GM21367 (cell line): ENCODE measurements around the gene DLGAP1.
A peak's percentile ranks its signal among the peaks of the same experiment; 100 is the strongest.
"Not testable (repeated sequence)": the region's sequence is repeated elsewhere in the genome, so short reads cannot be mapped to it uniquely, and the experiment has no call there.

Experiments
- ATAC-seq: cut with Tn5 transposase; IDR thresholded peaks from one replicate; pipeline ENCODE4 v1.9.1; 2021; ENCODE audit not compliant: unreplicated experiment

DLGAP1 gene

GRCh38 chr18:3616142-3616541 lies 839.0 kb downstream of the DLGAP1 start:
- no peak for ATAC-seq

- no peak for ATAC-seq
Observed at GRCh38 chr18:3615374-3615985, 839.6 kb downstream of the DLGAP1 start.

GRCh38 chr18:3612315-3612714 lies 842.8 kb downstream of the DLGAP1 start:
- ATAC-seq: no peak

- no peak for ATAC-seq
Observed at GRCh38 chr18:3611313-3612090, 843.6 kb downstream of the DLGAP1 start.

GRCh38 chr18:3610813-3611212 lies 844.3 kb downstream of the DLGAP1 start:
- no peak for ATAC-seq

- ATAC-seq: no peak
Observed at GRCh38 chr18:3610188-3610708, 844.9 kb downstream of the DLGAP1 start.

DNA sequence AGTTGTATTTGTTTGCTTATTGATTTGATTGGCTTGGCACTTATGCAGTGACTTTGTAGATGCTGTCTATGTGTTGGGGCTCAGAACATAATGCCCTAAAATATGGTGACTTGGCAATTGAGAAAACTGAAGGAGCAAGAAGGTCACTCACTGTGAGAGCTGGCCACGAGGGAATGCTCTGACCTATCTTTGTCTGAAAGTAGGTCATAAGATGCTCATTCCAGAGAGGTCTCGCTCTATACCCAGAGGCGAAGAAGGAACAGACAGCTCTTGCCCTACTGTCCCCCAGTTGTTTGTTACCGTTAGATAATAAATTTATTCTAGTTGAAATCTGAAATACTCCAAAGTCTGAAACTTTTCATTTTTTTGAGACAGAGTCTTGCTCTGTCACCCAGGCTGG lies 846.6 kb downstream of the DLGAP1 start:
- ATAC-seq: no peak

DNA sequence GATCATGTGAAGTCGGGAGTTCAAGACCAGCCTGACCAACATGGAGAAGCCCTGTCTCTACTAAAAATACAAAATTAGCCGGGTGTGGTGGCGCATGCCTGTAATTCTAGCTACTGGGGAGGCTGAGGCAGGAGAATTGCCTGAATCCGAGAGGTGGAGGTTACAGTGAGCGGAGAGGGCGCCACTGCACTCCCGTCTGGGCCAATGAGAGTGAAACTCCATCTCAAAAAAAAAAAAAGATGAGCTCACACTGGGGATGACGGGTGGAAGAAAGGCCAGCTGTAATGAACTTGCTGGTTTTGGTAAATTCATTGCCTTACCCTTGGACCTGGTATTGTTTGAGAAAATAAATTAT lies 847.0 kb downstream of the DLGAP1 start:
- not testable (repeated sequence) for ATAC-seq

DNA sequence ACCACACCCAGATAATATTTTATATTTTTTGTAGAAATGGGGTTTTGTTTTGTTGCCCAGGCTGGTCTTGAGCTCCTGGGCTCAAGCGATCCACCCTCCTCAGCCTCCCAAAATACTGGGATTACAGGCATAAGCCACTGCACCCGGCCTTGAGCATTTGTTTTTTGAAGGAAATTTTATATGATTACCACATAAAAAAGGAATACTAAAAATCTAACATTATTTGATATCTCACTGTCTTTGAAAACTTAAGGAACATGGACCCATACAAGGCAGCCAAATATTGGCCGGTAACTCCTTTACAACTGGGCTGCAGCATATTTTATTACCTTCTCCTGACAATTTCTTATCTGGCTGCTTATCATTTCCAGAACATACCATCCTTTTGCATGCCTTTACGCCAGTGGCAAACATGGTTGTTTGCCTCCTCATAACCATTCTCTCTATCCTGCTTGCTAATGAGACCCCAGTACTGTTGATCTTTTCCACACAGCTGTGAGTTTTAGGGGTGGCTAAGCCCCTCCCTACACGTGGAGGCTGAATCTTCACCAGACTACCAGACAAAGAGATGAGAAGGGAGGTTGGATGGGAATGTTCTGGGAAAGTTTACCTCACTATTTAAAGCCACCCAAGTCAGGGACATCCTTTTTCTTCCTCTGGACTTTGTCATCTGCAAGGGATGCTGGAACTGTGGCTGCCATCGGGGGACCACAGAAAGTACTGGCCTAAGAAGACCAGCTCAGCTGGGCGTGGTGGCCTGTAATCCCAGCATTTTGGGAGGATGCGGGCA lies 847.6 kb downstream of the DLGAP1 start:
- ATAC-seq: no peak

DNA sequence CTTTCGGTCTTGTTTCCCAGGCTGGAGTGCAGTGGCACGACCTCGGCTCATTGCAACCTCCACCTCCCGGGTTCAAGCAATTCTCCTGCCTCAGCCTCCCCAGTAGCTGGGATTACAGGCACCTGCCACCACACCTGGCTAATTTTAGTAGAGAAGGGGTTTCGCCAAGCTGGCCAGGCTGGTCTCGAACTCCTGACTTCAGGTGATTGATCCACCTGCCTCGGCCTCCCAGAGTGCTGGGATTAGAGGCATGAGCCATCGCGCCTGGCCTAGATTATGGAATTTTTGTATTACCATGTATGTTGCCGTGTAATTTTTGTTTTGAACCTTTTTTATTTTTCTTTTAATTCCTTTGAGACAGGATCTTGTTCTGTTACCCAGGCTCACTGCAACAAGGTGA lies 848.2 kb downstream of the DLGAP1 start:
- ATAC-seq: not testable (repeated sequence)

GRCh38 chr18:3605954-3606443 lies 849.1 kb downstream of the DLGAP1 start:
- no peak for ATAC-seq

DNA sequence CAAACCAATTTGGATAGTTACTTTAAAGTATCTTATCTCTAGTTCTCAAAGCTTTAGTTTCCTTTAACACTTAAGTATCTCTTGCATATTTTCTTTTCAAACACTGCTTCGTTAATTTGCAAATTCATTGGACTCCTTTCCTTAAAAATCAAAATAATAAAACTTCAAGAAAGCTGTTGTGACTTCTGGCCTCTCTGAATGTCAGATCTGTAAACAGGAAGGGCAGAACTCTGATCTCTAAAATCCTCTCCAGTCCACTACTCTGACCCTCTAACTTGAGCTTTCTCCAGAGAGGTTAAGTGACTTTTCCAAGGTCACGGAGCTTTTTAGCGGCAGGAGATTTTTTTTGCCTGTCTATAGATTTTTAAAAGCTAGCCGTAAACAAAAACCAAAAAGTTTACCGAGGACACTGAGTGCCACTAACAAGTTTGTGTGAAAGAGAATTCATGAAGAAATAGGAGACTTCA lies 849.6 kb downstream of the DLGAP1 start:
- ATAC-seq: no peak

DNA sequence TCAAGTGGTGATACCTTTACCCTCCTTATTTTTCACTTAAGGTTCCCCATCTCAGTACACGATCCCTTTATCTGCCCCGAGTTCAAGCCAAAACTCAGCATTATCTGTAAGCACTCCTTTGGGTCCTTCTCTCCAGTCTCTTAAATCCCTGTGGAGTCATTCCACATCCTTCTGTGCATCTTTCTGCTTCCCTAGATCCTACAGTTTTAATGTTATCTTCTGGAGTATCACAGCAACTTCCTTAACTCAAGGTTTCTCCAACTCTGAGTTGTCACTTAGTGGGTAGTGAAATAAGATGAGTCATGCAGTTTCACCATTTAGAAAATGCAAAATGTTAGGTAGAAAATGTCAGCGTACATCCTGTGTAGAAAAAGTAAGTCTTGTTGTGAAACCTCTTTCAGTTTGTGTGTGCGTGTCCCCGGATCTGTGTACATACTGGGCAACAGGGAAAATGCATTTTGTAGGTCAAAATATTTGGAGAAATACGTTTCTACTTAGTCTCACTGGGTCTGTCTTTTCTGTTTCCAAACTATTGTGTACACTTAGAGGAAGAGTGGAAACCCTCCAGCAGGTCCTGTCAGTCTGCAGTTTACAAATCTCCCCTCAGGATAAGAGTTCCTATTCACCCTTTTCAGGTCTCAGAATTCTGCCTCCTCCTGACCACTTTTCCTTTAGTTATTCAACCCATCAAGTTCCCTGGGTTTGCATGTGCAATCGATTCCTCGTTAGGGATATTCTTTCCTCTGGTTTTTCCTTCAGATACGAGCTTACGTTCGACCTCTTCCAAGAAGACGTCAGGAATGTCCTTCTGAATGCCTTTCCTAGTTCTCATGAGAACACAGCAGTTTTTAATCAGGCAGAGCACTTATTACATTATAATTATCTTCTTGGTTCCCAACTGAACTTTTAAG lies 850.4 kb downstream of the DLGAP1 start:
- peak; percentile 86 for ATAC-seq

DNA sequence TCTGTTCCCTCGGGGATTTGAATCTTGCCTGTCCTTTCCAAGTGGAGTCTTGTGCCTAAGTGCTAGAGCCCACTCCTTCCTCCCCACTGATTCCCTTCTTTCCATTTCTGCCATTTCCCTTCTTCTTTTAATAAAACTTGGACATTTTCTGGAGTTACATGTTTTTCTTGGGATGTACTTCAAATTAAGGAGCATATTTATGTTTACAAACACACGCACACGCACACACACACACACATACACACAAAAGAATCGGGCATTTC lies 850.9 kb downstream of the DLGAP1 start:
- no peak for ATAC-seq

DNA sequence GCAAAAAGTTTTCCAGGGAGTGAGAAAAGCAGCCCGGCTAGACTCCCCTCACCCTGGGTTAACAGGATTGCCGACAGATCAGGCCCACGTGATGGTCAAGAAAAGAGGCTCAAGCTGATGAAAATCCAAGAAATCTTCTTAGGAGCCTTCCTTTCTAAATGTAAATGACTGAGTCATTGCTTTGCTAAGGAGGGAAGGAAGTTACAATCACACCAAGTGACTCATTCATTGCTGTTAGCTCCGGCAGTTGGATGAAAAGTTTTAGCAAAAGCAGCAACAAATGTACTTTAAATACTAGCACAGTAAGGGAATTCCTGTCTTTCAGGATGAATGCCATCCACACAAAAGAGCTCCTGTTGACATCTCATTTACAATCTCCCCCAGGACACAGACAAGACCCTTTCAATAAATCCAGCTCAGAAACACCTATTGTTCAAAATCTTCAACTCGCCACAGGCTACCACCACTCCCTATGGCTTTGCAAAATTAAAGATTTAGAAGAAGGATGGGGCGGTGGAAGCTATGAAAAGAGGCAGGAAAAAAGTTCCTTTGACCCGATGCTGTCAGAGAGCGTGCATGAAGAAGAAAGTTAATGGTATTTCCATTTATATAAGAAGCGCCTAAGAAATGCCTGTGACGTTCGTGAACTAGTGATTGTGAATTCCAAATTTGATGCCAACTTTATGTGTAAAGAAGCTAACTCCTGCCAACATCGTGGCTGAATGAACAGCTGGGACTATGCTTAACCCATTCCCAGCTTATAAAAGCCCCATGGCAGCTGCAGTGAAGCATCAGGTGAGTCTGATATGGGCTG lies 851.5 kb downstream of the DLGAP1 start:
- ATAC-seq: no peak

DNA sequence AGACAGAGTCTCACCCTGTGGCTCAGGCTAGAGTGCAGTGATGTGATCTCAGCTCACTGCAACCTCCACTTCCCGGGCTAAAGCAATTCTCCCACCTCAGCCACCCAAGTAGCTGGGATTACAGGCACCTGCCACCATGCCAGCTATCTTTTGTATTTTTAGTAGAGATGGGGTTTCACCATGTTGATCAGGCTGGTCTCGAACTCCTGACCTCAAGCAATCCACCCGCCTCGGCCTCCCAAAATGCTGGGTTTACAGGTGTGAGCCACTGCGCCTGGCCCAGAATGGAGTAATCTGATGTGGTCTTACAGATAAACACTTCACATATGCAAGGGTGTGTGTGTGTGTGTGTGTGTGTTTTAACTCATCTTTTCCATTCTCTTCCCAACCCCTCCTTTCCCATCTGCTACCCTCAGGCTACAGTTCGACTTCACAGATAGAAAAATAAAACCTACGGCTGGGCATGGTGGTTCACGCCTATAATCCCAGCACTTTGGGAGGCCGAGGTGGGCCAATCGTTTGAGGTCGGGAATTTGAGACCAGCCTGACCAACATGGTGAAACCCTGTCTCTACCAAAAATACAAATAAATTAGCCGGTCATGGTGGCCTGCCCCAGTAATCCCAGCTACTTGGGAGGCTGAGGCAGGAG lies 853.9 kb downstream of the DLGAP1 start:
- not testable (repeated sequence) for ATAC-seq

DNA sequence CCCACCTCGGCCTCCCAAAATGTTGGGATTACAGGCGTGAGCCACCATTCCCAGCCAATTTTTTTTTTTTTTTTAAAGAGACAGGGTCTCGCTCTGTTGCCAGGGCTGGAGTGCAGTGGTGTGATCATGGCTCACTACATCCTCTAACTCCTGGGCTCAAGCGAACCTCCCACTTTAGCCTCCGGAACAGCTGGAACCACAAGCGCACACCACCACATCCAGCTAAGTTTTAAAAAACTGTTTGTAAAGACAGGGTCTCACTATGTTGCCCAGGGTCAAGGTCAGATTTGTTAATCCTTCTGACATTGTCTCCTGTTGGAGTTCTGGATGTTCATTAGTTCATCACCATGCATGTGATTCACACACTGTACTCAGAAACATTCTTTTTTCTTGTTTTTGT lies 855.2 kb downstream of the DLGAP1 start:
- ATAC-seq: no peak

DNA sequence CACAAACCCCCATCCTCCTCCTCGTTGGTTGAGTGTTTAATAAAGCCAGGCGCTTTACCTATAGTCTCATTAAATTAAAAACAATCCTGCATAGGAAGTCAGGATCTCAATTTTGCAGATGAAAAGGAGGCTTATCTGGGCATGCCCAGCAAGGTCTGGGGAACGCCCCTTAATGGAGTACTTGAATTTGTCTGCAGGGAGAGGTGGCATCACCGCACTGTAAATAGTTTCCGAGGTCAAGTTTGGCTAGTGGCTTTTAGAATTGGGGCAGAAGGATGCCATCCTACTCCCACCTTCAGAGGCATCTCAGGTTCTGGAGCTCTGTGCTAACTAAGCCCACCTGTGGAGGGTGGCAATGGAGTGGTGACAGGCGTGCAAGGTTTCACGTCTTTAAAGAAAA lies 855.9 kb downstream of the DLGAP1 start:
- ATAC-seq: no peak

- no peak for ATAC-seq
Observed at GRCh38 chr18:3598581-3598980, 856.5 kb downstream of the DLGAP1 start.
